Activated CD4-positive, alpha-beta T cell treated with anti-CD3 and anti-CD28 coated beads, Interleukin-2, amount 10 ng/mL, durations not matched to agents 7 days and 5 days (primary cell): Measurements from ENCODE around the gene DIABLO. TPM values are rescaled to one million over a fixed set of nuclear protein-coding genes. Genes with fewer than 3 reads are reported as not detected.

Experiments used
- CTCF ChIA-PET: fragments of 350-600 bp; sonication (Branson Sonifier 250); formaldehyde crosslinking; loops from one replicate; lab custom pipeline; 2021; ENCODE audit warnings: antibody characterized with exemption; lab: Charles Lee
- POLR2A ChIA-PET: fragments of 350-600 bp; sonication (Branson Sonifier 250); formaldehyde crosslinking; loops from one replicate; lab custom pipeline; 2021; ENCODE audit warnings: antibody characterized with exemption; lab: Charles Lee
- DNase-seq: peaks from one replicate; pipeline ENCODE4 v3.0.0-alpha.2; 2020
- H3K27ac Mint-ChIP-seq: one replicate; pipeline ENCODE4 v1.8.0; 2021; ENCODE audit warnings: mild to moderate bottlenecking, moderate library complexity, mixed read lengths
- H3K27me3 Mint-ChIP-seq: one replicate; pipeline ENCODE4 v1.8.0; 2021; ENCODE audit warnings: mixed read lengths
- H3K36me3 Mint-ChIP-seq: one replicate; pipeline ENCODE4 v1.8.0; 2021; ENCODE audit warnings: low read depth, mixed read lengths
- H3K4me1 Mint-ChIP-seq: one replicate; pipeline ENCODE4 v1.8.0; 2021; ENCODE audit warnings: mixed read lengths
- H3K4me3 Mint-ChIP-seq: one replicate; pipeline ENCODE4 v1.8.0; 2021; ENCODE audit warnings: mild to moderate bottlenecking, moderate library complexity, mixed read lengths
- H3K9me3 Mint-ChIP-seq: one replicate; pipeline ENCODE4 v1.8.0; 2021; ENCODE audit warnings: mixed read lengths
- total RNA-seq, 2 experiments: library from RNA; stranded (reverse); gene quantifications; one replicate each; pipeline ENCODE4 v1.2.3, GENCODE V29; 2021

Gene DIABLO
- total RNA-seq, 2 experiments from 2014 or later = 36.1 to 37.7 TPM

DNA sequence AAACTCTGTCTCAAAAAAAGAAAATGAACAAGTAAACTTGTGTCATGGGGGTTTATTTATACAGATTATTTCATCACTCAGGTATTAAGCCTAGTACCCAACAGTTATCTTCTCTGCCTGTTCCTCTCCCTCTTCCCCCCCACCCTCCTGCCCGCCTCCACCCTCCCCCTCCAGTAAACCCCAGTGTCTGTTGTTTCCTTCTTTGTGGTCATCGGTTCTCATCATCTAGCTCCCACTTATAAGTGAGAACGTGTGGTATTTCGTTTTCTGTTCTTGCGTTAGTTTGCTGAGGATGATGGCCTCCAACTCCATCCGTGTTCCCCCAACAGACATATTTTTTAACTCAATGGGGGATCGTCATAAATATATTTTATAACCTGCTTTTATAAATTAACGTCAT lies 64.2 kb downstream of the DIABLO start:
- Mint-ChIP-seq H3K36me3 (no peaks in the 10 kb centered on the region), H3K4me1 (peaks cover 20% of the 10 kb centered on the region), H3K9me3 (no peaks in the 10 kb centered on the region), H3K4me3 (no peak overlapping the region), H3K27me3 (no peaks in the 10 kb centered on the region), H3K27ac (peak overlapping the region; percentile 73)
- POLR2A ChIA-PET = no interaction called here
- peak; percentile 22 for DNase-seq
- CTCF ChIA-PET = no interaction called here

DNA sequence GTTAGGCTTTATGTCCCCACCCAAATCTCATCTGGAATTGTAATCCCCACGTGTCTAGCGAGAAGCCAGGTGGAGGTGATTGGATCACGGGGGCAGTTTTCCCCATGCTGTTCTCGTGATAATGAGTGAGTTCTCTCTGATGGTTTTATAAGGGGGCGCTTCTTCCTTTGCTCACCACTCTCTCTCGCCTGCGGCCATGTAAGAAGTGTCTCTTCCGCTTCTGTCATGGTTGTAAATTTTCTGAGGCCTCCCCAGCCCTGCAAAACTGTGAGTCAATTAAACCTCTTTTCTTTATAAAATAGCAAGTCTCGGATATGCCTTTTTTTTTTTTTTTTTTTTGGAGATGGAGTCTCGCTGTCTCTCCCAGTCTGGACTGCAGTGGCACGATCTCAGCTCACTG lies 65.1 kb downstream of the DIABLO start:
- CTCF ChIA-PET = no interaction called here
- no peak overlapping the region for H3K4me3 Mint-ChIP-seq

DNA sequence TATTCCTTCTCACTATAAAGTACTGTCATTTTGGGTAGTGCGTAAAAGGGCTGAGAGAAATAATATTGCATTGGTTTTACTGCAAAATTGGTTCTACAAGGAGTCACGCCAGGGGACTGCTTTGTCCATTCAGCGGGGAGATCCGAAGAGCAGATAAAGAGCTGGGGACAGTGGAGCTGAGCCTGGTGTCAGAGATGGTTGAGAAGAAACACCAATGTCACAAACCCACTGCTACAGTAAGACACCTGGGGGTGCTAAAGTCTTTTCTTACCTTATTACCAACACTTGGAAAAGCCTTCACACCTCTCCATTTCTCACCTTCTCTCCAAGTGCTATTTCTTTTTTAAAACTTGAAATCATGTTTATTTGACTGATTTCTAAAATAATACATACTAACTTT lies 66.0 kb downstream of the DIABLO start:
- Mint-ChIP-seq H3K27ac (no peak overlapping the region), H3K4me3 (no peak overlapping the region), H3K36me3 (no peaks in the 10 kb centered on the region), H3K9me3 (no peaks in the 10 kb centered on the region), H3K4me1 (peaks cover 19% of the 10 kb centered on the region), H3K27me3 (no peaks in the 10 kb centered on the region)
- POLR2A ChIA-PET = no interaction called here
- CTCF ChIA-PET = no interaction called here
- no peak for DNase-seq

More for the DNA sequence above, 65.1 kb downstream of the DIABLO start:
- DNase-seq = no peak
- Mint-ChIP-seq H3K4me1 (peaks cover 19% of the 10 kb centered on the region), H3K27me3 (no peaks in the 10 kb centered on the region), H3K9me3 (no peaks in the 10 kb centered on the region), H3K27ac (no peak overlapping the region), H3K36me3 (no peaks in the 10 kb centered on the region)
- POLR2A ChIA-PET = no interaction called here

DNA sequence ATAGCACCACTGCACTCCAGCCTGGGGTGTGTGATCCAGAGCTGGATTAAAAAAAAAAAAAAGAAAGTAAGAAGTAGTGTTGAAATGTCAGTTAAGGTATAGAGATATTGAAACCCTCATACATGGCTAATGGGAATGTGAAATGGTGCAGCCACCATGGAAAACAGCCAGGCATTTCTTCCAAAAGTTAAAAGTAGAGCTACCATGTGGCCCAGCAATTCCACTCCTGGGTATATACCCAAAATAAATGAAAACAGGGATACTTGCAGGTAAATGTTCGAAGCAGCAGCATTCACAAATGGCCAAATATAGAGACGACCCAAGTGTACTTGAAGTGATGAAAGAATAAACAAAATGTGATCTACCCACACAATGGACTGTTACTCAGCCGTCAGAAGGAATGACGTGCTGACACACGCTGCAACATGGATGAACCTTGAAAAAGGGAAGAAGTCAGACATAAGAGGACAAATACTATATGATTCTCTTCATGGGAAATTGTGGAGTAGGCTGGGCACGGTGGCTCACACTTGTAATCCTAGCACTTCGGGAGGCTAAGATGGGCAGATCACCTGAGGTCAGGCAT lies 67.1 kb downstream of the DIABLO start:
- ChIA-PET CTCF (interaction anchor here (0.6 to 0.7 kb wide), 3 partner anchors 110 to 1271 kb away, joined by 3 to 4 read pairs (median 4); no protein-coding TSS in a partner anchor), POLR2A (no interaction called here)
- H3K4me1 Mint-ChIP-seq = peaks cover 19% of the 10 kb centered on the region
- no peaks in the 10 kb centered on the region for H3K9me3 Mint-ChIP-seq
- no peak for DNase-seq
- no peak overlapping the region for H3K27ac Mint-ChIP-seq
- no peaks in the 10 kb centered on the region for H3K36me3 Mint-ChIP-seq
- H3K27me3 Mint-ChIP-seq = no peaks in the 10 kb centered on the region
- no peak overlapping the region for H3K4me3 Mint-ChIP-seq

Other genes starting within 250 kb of the DIABLO start
- gene BCL7A, start 204.2 kb downstream of the DIABLO start, total RNA-seq = 1 to 10 TPM; 8.5 to 8.7 TPM
- gene MLXIP, start 147.3 kb downstream of the DIABLO start, total RNA-seq = 10 to 100 TPM; 45.7 to 46.8 TPM
- not detected for gene IL31, start 51.8 kb downstream of the DIABLO start, total RNA-seq
- gene LRRC43, start 42.9 kb downstream of the DIABLO start, total RNA-seq = not detected
- under 1 TPM; 0.50 to 0.71 TPM for gene B3GNT4, start 22.3 kb downstream of the DIABLO start, total RNA-seq
- 10 to 100 TPM; 29.7 to 33.1 TPM for gene VPS33A, start 40.4 kb upstream of the DIABLO start, total RNA-seq
- 10 to 100 TPM; 75.6 to 76.5 TPM for gene CLIP1, start 196.6 kb upstream of the DIABLO start, total RNA-seq